Fibroblast of lung (primary cell): ENCODE data around the gene ZDHHC14. TPM values are rescaled to one million over a fixed set of nuclear protein-coding genes. Genes with fewer than 3 reads are reported as not detected.

ENCODE experiments used
- DNase-seq, 2 donors: peaks; one replicate each; pipeline versions ENCODE4 v3.0.0 to v3.0.0-alpha.2; 2010; ENCODE audit warnings: low read depth in 2 of 2
- H2AFZ ChIP-seq: 2 replicates; pipeline ENCODE4 v1.5.1; 2012; ENCODE audit warnings: low read length, control low read depth, inconsistent platforms
- H3K27ac ChIP-seq: 2 replicates; pipeline ENCODE4 v1.5.1; 2011; ENCODE audit warnings: low read length, control low read depth; ENCODE audit not compliant: insufficient read depth
- H3K27me3 ChIP-seq: 2 replicates; pipeline ENCODE4 v1.5.1; 2011; ENCODE audit warnings: mild to moderate bottlenecking, low read length; ENCODE audit not compliant: control insufficient read depth, insufficient read depth
- H3K36me3 ChIP-seq: 2 replicates; pipeline ENCODE4 v1.5.1; 2011; ENCODE audit warnings: low read length; ENCODE audit not compliant: control insufficient read depth, insufficient read depth
- H3K4me1 ChIP-seq: 2 replicates; pipeline ENCODE4 v1.5.1; 2011; ENCODE audit warnings: low read length; ENCODE audit not compliant: control insufficient read depth, insufficient read depth; ENCODE audit errors: extremely low read depth
- H3K4me2 ChIP-seq: 2 replicates; pipeline ENCODE4 v1.5.1; 2011; ENCODE audit warnings: low read length, control low read depth; ENCODE audit not compliant: insufficient read depth; ENCODE audit errors: extremely low read depth
- H3K4me3 ChIP-seq, 4 experiments: fragments of 200-600 bp in 1 of 4; sonication (generic) in 1 of 4; replicated peaks in 1 of 4; 2 replicates each; pipeline ENCODE4 v1.5.1; 2011 to 2016; ENCODE audit warnings: low read length in 4 of 4, low read depth in 3 of 4, mild to moderate bottlenecking in 3 of 4, control low read depth in 2 of 4, inconsistent platforms in 1 of 4, mixed read lengths in 1 of 4; ENCODE audit not compliant: insufficient read depth in 1 of 4; ENCODE audit errors: control extremely low read depth in 1 of 4
- H3K79me2 ChIP-seq: 2 replicates; pipeline ENCODE4 v1.5.1; 2012; ENCODE audit warnings: mild to moderate bottlenecking, low read length, inconsistent platforms; ENCODE audit not compliant: control insufficient read depth, insufficient read depth
- H3K9ac ChIP-seq: 2 replicates; pipeline ENCODE4 v1.5.1; 2011; ENCODE audit warnings: mild to moderate bottlenecking, low read length, control low read depth; ENCODE audit not compliant: insufficient read depth
- H3K9me3 ChIP-seq: 2 replicates; pipeline ENCODE4 v1.5.1; 2012; ENCODE audit warnings: low read depth, low read length; ENCODE audit not compliant: control insufficient read depth, insufficient read depth
- H4K20me1 ChIP-seq: 2 replicates; pipeline ENCODE4 v1.5.1; 2011; ENCODE audit warnings: low read length; ENCODE audit not compliant: control insufficient read depth, insufficient read depth; ENCODE audit errors: extremely low read depth
- CTCF ChIP-seq, 2 donors: IDR thresholded peaks in 1 of 2; conservative IDR thresholded peaks in 1 of 2; 1 replicate in 1 of 2; 2 replicates in 1 of 2; pipeline ENCODE4 v1.5.1; 2011 to 2012; ENCODE audit warnings: low read length in 2 of 2, control low read depth in 1 of 2, inconsistent platforms in 1 of 2, low read depth in 1 of 2, mild to moderate bottlenecking in 1 of 2
- EZH2 ChIP-seq: IDR thresholded peaks from 2 replicates; pipeline ENCODE4 v1.5.1; 2012; ENCODE audit warnings: low read length, control low read depth, mild to moderate bottlenecking; ENCODE audit errors: missing control alignments
- polyA plus RNA-seq, 2 donors: library from polyadenylated mRNA; depleted of rRNA in 1 of 2; stranded (reverse) in 1 of 2; unstranded in 1 of 2; fragments of >200 nt; gene quantifications; 2 replicates each; pipeline ENCODE4 v1.2.1, GENCODE V29; 2011 to 2012; ENCODE audit warnings: missing spikeins in 1 of 2
- total RNA-seq: library from RNA; depleted of rRNA; stranded (reverse); fragments of >200 nt; gene quantifications from 2 replicates; pipeline ENCODE4 v1.2.1, GENCODE V29; 2014

The ZDHHC14 gene
- total and polyA plus RNA-seq, 2 donors (not counting 1 experiment from before 2014, with no cell fraction given): 1.7 to 3.5 TPM

DNA sequence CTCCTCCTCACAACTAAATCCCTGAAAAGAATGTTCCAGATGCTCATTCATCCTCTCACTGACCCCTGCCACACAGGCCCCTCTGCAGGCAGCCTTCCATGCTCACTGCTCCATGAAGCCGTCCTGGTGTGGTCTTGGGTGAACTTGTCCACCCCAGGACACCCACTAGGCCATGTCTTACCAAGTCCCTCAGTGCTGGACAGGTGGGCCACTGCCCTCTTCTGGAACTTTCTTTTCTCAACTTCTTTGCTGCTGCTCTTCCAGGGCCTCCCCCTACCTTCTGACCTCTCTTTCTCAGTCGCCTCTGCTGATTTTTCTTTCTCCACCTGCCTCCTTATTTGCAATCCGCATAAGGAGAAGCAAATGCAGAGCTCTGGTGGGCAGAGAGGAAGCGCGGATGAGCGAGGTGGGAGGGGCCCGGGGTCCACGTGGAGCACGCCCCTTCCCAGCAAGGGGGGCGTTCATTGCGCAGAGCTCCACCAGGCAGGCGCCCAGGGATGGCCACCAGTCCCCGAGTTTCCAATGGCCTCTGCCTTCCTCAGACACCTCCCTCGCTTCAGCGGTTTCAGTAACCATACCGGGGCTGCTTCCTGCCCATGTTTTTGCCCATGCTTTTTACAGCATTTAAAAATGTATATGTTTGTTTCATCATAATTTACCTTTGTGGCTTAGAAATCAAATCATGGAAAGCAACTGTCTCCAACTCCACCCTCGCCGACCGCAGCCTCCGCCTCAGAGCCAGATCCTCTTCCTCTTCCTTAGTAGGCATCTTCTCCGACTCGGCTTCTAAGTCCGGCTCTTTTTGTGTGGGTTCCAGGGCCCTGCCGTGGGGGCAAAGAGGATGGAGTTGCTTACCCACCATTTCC lies 129.6 kb downstream of the ZDHHC14 start:
- H3K4me2 ChIP-seq: no peak overlapping the region
- no peak overlapping the region for H3K4me3 ChIP-seq
- no peaks in the 10 kb centered on the region for H3K36me3 ChIP-seq
- no peaks in the 10 kb centered on the region for H3K4me1 ChIP-seq
- H3K27me3 ChIP-seq: no peaks in the 10 kb centered on the region
- H3K79me2 ChIP-seq: no peaks in the 10 kb centered on the region
- no peaks in the 10 kb centered on the region for H4K20me1 ChIP-seq
- H3K9me3 ChIP-seq: no peaks in the 10 kb centered on the region
- H2AFZ ChIP-seq: no peak overlapping the region
- TF ChIP-seq EZH2 (no peak), CTCF (conservative IDR thresholded peaks at IDR 0.05 in 1 of 2, IDR thresholded peaks at IDR 0.05 in 1 of 2; ENCODE audit: low read depth in 1 of 2, low read length in 2 of 2) (no peak)
- DNase-seq: no peak
- H3K9ac ChIP-seq: no peak overlapping the region
- no peak overlapping the region for H3K27ac ChIP-seq

DNA sequence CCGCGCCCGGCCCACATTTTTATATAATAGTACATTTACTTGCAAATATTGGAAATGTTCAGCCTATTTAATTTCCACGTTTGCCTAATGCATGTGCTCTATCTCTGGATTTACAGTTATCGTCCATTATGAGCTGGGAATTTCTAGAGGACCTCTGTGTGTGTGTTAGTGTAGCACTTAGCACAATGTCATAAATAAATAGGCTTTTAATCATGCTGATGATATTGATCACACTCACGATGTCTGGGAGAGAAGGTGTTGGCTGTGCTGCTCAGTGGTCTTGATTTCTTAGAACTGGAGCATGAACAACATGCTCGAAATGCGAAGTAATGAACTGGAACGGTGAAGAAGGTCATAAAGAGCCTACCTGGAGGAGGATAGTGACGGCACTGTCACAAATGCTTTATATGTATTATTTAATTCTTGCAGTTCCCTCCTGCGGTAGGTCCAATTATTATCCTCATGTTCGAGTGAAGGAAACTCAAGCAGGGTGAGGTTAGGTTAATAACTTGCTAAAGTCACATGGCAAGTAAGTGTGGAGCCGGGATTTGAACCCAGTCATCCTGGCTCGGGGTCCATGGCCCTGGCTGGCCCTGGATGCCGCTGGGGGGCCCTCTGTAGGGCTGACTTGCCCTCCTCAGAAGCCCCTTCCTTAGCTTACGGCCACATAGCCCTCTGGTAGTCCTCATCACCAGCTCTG lies 130.8 kb downstream of the ZDHHC14 start:
- Histone ChIP-seq H3K27ac (no peak overlapping the region), H3K4me3 (no peak overlapping the region), H3K9me3 (no peaks in the 10 kb centered on the region), H3K27me3 (no peaks in the 10 kb centered on the region), H3K4me2 (no peak overlapping the region), H3K36me3 (no peaks in the 10 kb centered on the region), H2AFZ (no peak overlapping the region), H4K20me1 (no peaks in the 10 kb centered on the region), H3K9ac (no peak overlapping the region), H3K4me1 (no peaks in the 10 kb centered on the region), H3K79me2 (no peaks in the 10 kb centered on the region)
- TF ChIP-seq EZH2 (no peak), CTCF (conservative IDR thresholded peaks at IDR 0.05 in 1 of 2, IDR thresholded peaks at IDR 0.05 in 1 of 2; ENCODE audit: low read depth in 1 of 2, low read length in 2 of 2) (no peak)
- no peak for DNase-seq

DNA sequence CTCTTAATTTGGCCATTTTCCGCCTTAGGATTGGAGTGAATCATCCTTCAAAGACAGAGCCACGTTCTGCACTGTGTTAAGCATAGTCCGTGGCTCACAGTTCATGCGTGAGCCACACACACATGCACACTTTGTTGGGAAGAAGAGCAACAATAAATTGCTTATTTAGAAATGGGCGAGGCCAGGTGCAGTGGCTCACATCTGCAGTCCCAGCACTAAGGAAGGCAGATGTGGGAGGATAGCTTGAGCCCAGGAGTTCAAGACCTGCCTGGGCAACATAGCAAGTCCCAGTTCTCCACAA lies 131.3 kb downstream of the ZDHHC14 start:
- Histone ChIP-seq H3K27ac (no peak overlapping the region), H3K79me2 (no peaks in the 10 kb centered on the region), H3K4me1 (no peaks in the 10 kb centered on the region), H3K4me3 (no peak overlapping the region), H3K36me3 (no peaks in the 10 kb centered on the region), H3K9ac (no peak overlapping the region), H3K27me3 (no peaks in the 10 kb centered on the region), H2AFZ (no peak overlapping the region), H3K4me2 (no peak overlapping the region), H4K20me1 (no peaks in the 10 kb centered on the region), H3K9me3 (no peaks in the 10 kb centered on the region)
- TF ChIP-seq EZH2 (no peak), CTCF (conservative IDR thresholded peaks at IDR 0.05 in 1 of 2, IDR thresholded peaks at IDR 0.05 in 1 of 2; ENCODE audit: low read depth in 1 of 2, low read length in 2 of 2) (no peak)
- DNase-seq: no peak
